ENCODE measurements around the gene LSR. TPM values are rescaled to one million over a fixed set of nuclear protein-coding genes. Genes with fewer than 3 reads are reported as not detected.

Gene LSR
- total RNA-seq, 3 donors from 2014 or later, result 3.7 to 37.5 (median 35.1) TPM

DNA sequence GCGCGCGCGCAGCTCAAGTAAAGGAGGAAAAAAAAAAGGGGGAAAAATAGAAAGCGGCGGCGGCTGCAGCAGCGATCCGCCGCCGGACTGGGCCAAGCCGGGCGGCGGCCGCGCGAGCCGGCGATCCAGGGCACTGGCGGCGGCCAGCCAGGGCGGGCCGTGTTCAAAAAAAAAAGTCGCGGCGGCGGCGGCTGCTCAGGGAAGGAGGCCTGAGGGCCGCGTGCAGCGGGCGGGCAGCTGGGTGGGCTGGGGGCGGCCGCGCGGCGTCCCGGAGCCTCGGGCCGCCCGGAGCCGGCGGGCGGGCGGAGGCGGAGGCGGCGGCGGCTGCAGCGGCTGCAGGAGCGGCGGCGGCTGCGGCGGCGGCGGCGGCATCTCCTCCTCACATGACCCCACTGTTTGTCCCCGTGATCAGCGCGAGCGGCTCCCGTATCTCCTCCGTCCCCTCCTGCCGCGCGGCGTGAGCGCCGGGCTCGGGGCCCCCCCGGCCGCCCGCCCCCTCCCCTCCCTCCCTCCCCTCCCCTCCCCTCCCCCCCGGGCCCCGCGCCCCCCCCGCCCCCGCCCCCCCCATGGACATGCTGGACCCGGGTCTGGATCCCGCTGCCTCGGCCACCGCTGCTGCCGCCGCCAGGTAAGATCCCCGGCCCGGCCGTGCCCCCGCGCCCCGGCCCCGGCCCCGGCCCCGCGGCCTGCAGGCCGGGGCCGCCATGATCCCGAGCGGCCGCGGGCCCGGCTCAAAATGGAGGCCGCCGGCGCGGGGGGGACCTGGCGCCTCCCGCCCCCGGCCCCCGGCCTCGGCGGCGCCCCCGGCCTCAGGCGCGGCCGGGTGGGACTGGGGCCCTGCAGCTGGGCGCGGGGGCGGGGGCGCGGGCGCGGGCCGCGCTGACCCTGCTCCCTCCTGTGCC lies 20.0 kb downstream of the LSR start, which contains the start of gene USF2:
USF2 (plus strand) TSS at position 427 of the 902 bp plus-strand sequence; CDS start at position 567, 140 bp downstream.
- Histone ChIP-seq H3K27ac (peak within 1 kb of the TSS; percentile 90 to 95), H3K4me1 (peaks cover 8 to 18% of the 10 kb centered on the region in 2 donors), H3K4me3 (peak within 1 kb of the TSS; percentile 66 to 94 (median 73)), H3K36me3 (peaks cover 1% of the 10 kb centered on the region), H3K9me3 (no peaks in the 10 kb centered on the region), H3K27me3 (no peaks in the 10 kb centered on the region)
- TF ChIP-seq POLR2A (IDR thresholded peaks at IDR 0.05), result no peak
- TF ChIP-seq, protein P1, sequence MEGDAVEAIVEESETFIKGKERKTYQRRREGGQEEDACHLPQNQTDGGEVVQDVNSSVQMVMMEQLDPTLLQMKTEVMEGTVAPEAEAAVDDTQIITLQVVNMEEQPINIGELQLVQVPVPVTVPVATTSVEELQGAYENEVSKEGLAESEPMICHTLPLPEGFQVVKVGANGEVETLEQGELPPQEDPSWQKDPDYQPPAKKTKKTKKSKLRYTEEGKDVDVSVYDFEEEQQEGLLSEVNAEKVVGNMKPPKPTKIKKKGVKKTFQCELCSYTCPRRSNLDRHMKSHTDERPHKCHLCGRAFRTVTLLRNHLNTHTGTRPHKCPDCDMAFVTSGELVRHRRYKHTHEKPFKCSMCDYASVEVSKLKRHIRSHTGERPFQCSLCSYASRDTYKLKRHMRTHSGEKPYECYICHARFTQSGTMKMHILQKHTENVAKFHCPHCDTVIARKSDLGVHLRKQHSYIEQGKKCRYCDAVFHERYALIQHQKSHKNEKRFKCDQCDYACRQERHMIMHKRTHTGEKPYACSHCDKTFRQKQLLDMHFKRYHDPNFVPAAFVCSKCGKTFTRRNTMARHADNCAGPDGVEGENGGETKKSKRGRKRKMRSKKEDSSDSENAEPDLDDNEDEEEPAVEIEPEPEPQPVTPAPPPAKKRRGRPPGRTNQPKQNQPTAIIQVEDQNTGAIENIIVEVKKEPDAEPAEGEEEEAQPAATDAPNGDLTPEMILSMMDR (IDR thresholded peaks at IDR 0.05), result no peak
- TF ChIP-seq POLR2AphosphoS5 (IDR thresholded peaks at IDR 0.05), result no peak
- DNase-seq (ENCODE audit: low spot score in 2 of 2), result no peak
- intact Hi-C loops (cut with DNase I; ENCODE audit: low total_unique reads), result loop anchor here (5.0 to 10.0 kb wide), 2 partner anchors 114 to 874 kb away; partner anchors contain the start of genes CAPNS1 and FXYD5

DNA sequence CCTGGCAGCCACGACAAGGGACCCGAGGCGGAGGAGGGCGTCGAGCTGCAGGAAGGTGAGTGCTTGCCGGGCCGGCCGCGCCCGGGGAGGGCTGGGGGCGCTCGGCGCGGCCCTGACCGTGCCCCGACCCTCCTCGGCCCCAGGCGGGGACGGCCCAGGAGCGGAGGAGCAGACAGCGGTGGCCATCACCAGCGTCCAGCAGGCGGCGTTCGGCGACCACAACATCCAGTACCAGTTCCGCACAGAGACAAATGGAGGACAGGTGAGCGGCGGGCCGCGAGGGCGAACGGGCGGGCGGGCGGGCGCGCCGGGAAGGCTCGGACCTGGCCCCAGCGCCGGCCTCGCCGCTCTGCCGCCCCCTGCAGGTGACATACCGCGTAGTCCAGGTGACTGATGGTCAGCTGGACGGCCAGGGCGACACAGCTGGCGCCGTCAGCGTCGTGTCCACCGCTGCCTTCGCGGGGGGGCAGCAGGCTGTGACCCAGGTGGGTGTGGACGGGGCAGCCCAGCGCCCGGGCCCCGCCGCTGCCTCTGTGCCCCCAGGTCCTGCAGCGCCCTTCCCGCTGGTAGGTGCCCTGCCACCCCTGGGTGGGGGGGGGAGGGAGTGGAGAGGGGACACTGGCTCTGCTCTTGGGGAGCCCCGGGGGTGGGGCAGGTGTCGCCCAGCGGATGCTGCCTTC lies 20.8 kb downstream of the LSR start:
- peak; percentile 81 to 88 for DNase-seq (ENCODE audit: low spot score in 2 of 2)
- intact Hi-C loops (cut with DNase I; ENCODE audit: low total_unique reads), result loop anchor here (5.0 to 10.0 kb wide), 2 partner anchors 115 to 873 kb away; partner anchors contain the start of genes CAPNS1 and FXYD5
- TF ChIP-seq POLR2A (IDR thresholded peaks at IDR 0.05) (no peak), POLR2AphosphoS5 (IDR thresholded peaks at IDR 0.05) (peak in 2 of 3 donors; percentile 8 to 36)
- TF ChIP-seq, protein P1 (IDR thresholded peaks at IDR 0.05), result peak; percentile 27 to 63 (median 46)
- H3K4me1 ChIP-seq, result peaks cover 5 to 18% of the 10 kb centered on the region in 2 donors
- peak overlapping the region; percentile 66 to 94 (median 73) for H3K4me3 ChIP-seq
- H3K27ac ChIP-seq, result peak overlapping the region; percentile 84 to 95
- no peaks in the 10 kb centered on the region for H3K27me3 ChIP-seq
- H3K9me3 ChIP-seq, result no peaks in the 10 kb centered on the region
- peaks cover 5% of the 10 kb centered on the region for H3K36me3 ChIP-seq

DNA sequence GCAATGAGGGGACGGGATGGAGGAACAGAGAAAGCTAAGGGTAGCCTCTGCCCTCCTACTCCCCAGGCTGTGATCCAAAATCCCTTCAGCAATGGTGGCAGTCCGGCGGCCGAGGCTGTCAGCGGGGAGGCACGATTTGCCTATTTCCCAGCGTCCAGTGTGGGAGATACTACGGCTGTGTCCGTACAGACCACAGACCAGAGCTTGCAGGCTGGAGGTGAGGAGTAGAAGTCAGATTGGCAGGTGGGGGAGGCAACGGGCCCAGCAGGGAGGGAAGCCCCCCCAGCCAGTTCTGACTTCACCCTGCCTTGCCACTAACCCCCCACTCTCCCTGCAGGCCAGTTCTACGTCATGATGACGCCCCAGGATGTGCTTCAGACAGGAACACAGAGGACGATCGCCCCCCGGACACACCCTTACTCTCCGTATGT lies 21.6 kb downstream of the LSR start:
- Histone ChIP-seq H3K9me3 (no peaks in the 10 kb centered on the region), H3K4me3 (peak overlapping the region in 1 of 3 donors; percentile 73), H3K27ac (peak overlapping the region; percentile 84 to 95), H3K27me3 (no peaks in the 10 kb centered on the region), H3K4me1 (peaks cover 0 to 14% of the 10 kb centered on the region in 2 donors), H3K36me3 (peaks cover 5% of the 10 kb centered on the region)
- DNase-seq (ENCODE audit: low spot score in 2 of 2), result no peak
- intact Hi-C loops (cut with DNase I; ENCODE audit: low total_unique reads), result no loop called here
- TF ChIP-seq POLR2A (IDR thresholded peaks at IDR 0.05) (no peak), POLR2AphosphoS5 (IDR thresholded peaks at IDR 0.05) (no peak)
- TF ChIP-seq, protein P1 (IDR thresholded peaks at IDR 0.05), result no peak

DNA sequence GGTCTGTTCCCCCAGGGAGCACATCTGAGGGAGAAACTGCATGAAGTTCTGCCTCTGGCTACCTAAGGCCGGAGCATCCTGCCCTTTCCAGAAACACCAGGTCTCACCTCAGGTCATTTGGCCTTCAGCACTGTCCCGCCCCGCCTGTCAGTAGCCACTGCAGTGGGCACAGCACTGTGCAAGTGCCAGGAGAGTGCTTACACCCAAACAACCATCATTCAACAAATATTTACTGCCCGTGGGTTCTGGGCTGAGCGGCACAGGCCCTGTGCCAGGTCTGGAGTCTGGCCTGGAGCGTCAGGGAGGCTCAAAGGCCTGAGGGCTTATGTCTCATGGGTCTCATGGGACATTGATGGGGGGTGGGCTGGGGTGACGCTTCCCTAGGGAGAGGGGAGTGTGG lies 22.7 kb downstream of the LSR start:
- Histone ChIP-seq H3K4me1 (peaks cover 0 to 8% of the 10 kb centered on the region in 2 donors), H3K27ac (peak overlapping the region in 1 of 2 donors; percentile 9), H3K9me3 (no peaks in the 10 kb centered on the region), H3K4me3 (no peak overlapping the region), H3K27me3 (no peaks in the 10 kb centered on the region), H3K36me3 (peaks cover 5% of the 10 kb centered on the region)
- TF ChIP-seq POLR2A (IDR thresholded peaks at IDR 0.05), result no peak
- TF ChIP-seq, protein P1 (IDR thresholded peaks at IDR 0.05), result no peak
- no peak for TF ChIP-seq POLR2AphosphoS5 (IDR thresholded peaks at IDR 0.05)
- intact Hi-C loops (cut with DNase I; ENCODE audit: low total_unique reads), result no loop called here
- no peak for DNase-seq (ENCODE audit: low spot score in 2 of 2)
